ENCODE results near the gene LEMD2.
A peak's percentile ranks its signal among the peaks of the same experiment; 100 is the strongest.
"Not testable (repeated sequence)": the region's sequence is repeated elsewhere in the genome, so short reads cannot be mapped to it uniquely, and the experiment has no call there.

The LEMD2 gene
- 94.9 to 120 (median 116) reads per million in 4 experiments for total RNA-seq

GRCh38 chr6:33788694-33789549 is at the start of gene LEMD2:
Gene LEMD2 (minus strand): TSS chr6:33789130. CDS start chr6:33789116, 14 bp downstream.
- peak; percentile 84 for DNase-seq

- no peak for DNase-seq
These were observed 49.2 kb upstream of the LEMD2 start for GRCh38 chr6:33837971-33838665.

GRCh38 chr6:33836806-33837469 is 48.0 kb upstream of the LEMD2 start:
- no peak for DNase-seq

- no peak for DNase-seq
These were observed 45.8 kb upstream of the LEMD2 start for GRCh38 chr6:33834401-33835392.

- DNase-seq, result no peak
These were observed 44.7 kb upstream of the LEMD2 start for GRCh38 chr6:33833599-33833998.

- not testable (repeated sequence) for DNase-seq
These were observed 43.9 kb upstream of the LEMD2 start for GRCh38 chr6:33832831-33833230.

GRCh38 chr6:33831725-33832124 is 42.8 kb upstream of the LEMD2 start:
- DNase-seq, result not testable (repeated sequence)

GRCh38 chr6:33830635-33831240 is 41.8 kb upstream of the LEMD2 start:
- DNase-seq, result no peak

- DNase-seq, result no peak
These were observed 40.1 kb upstream of the LEMD2 start for GRCh38 chr6:33828764-33829731.

- DNase-seq, result no peak
These were observed 39.5 kb upstream of the LEMD2 start for GRCh38 chr6:33828452-33828763.

GRCh38 chr6:33827546-33828451 is 38.9 kb upstream of the LEMD2 start:
- DNase-seq, result no peak

- no peak for DNase-seq
These were observed 37.6 kb upstream of the LEMD2 start for GRCh38 chr6:33826537-33826936.

- no peak for DNase-seq
These were observed 35.7 kb upstream of the LEMD2 start for GRCh38 chr6:33824461-33825154.

GRCh38 chr6:33823806-33824205 is 34.9 kb upstream of the LEMD2 start:
- DNase-seq, result no peak

GRCh38 chr6:33822575-33823395 is 33.9 kb upstream of the LEMD2 start:
- DNase-seq, result no peak

GRCh38 chr6:33820784-33821520 is 32.0 kb upstream of the LEMD2 start:
- no peak for DNase-seq

GRCh38 chr6:33820243-33820642 is 31.3 kb upstream of the LEMD2 start:
- no peak for DNase-seq
